MM.1S (cell line): ENCODE measurements around the gene OVCH1.

Source experiments
- DNase-seq: peaks from one replicate; pipeline ENCODE4 v3.0.0-alpha.2; 2015
- H2AFZ ChIP-seq: fragments of 300-600 bp; sonication (generic); 2 replicates; pipeline ENCODE4 v1.6.0; 2016; ENCODE audit warnings: antibody characterized with exemption, low read length
- H3F3A ChIP-seq: fragments of 300-600 bp; sonication (generic); 2 replicates; pipeline ENCODE4 v1.6.1; 2016; ENCODE audit warnings: mild to moderate bottlenecking, antibody characterized with exemption, low read length, moderate library complexity, mixed read lengths; ENCODE audit not compliant: insufficient read depth
- H3K27ac ChIP-seq: fragments of 300-600 bp; sonication (generic); 2 replicates; pipeline ENCODE4 v1.5.1; 2016; ENCODE audit warnings: mild to moderate bottlenecking, low read length
- H3K27me3 ChIP-seq: fragments of 300-600 bp; sonication (generic); replicated peaks from 2 replicates; pipeline ENCODE4 v1.6.0; 2016; ENCODE audit warnings: low read length; ENCODE audit not compliant: insufficient read depth
- H3K36me3 ChIP-seq: fragments of 300-600 bp; sonication (generic); replicated peaks from 2 replicates; pipeline ENCODE4 v1.6.1; 2016; ENCODE audit warnings: mild to moderate bottlenecking, low read length, mixed read lengths; ENCODE audit not compliant: insufficient read depth
- H3K4me1 ChIP-seq: fragments of 300-600 bp; sonication (generic); 2 replicates; pipeline ENCODE4 v1.6.1; 2016; ENCODE audit warnings: low read length, mixed read lengths
- H3K4me2 ChIP-seq: fragments of 300-600 bp; sonication (generic); 2 replicates; pipeline ENCODE4 v1.6.0; 2016; ENCODE audit warnings: low read depth, low read length
- H3K4me3 ChIP-seq: fragments of 300-600 bp; sonication (generic); 2 replicates; pipeline ENCODE4 v1.5.1; 2016; ENCODE audit warnings: low read length, mixed read lengths
- H3K79me2 ChIP-seq: fragments of 300-600 bp; sonication (generic); 2 replicates; pipeline ENCODE4 v1.6.1; 2016; ENCODE audit warnings: mixed run types, low read length, mixed read lengths
- H3K9ac ChIP-seq: fragments of 300-600 bp; sonication (generic); 2 replicates; pipeline ENCODE4 v1.6.1; 2016; ENCODE audit warnings: low read length, mixed read lengths
- H3K9me2 ChIP-seq: fragments of 300-600 bp; sonication (generic); replicated peaks from 2 replicates; pipeline ENCODE4 v1.6.1; 2016; ENCODE audit warnings: mild to moderate bottlenecking, low read length, mixed read lengths; ENCODE audit not compliant: insufficient read depth
- H3K9me3 ChIP-seq: fragments of 300-600 bp; sonication (generic); replicated peaks from 2 replicates; pipeline ENCODE4 v1.6.1; 2016; ENCODE audit warnings: mild to moderate bottlenecking, low read length, mixed read lengths; ENCODE audit not compliant: insufficient read depth
- H4K20me1 ChIP-seq: fragments of 300-600 bp; sonication (generic); 2 replicates; pipeline ENCODE4 v1.6.1; 2016; ENCODE audit warnings: mild to moderate bottlenecking, low read length, moderate library complexity, mixed read lengths; ENCODE audit not compliant: insufficient read depth
- CTCF ChIP-seq: fragments of 300-600 bp; sonication (generic); IDR thresholded peaks from 2 replicates; pipeline ENCODE4 v1.5.1; 2016; ENCODE audit warnings: antibody characterized with exemption, low read length, mixed read lengths
- EZH2 ChIP-seq: fragments of 300-600 bp; sonication (generic); optimal IDR thresholded peaks from 2 replicates; pipeline ENCODE3; 2017; ENCODE audit warnings: low read depth, mild to moderate bottlenecking, antibody characterized with exemption, low read length, mixed read lengths
- EZH2phosphoT487 ChIP-seq: fragments of 300-600 bp; sonication (generic); IDR thresholded peaks from 2 replicates; pipeline ENCODE4 v1.6.1; 2018; ENCODE audit warnings: antibody characterized with exemption, low read length

The OVCH1 gene

GRCh38 chr12:29531471-29531870, 34.0 kb upstream of the OVCH1 start:
- Histone ChIP-seq H2AFZ (no peak overlapping the region), H3K36me3 (no peaks in the 10 kb centered on the region), H3K79me2 (no peaks in the 10 kb centered on the region), H3F3A (no peaks in the 10 kb centered on the region), H3K4me2 (no peak overlapping the region), H3K9ac (no peak overlapping the region), H3K4me3 (no peak overlapping the region), H3K9me3 (no peaks in the 10 kb centered on the region), H3K9me2 (no peaks in the 10 kb centered on the region), H4K20me1 (no peaks in the 10 kb centered on the region), H3K4me1 (peaks cover 6% of the 10 kb centered on the region), H3K27me3 (no peaks in the 10 kb centered on the region), H3K27ac (no peak overlapping the region)
- DNase-seq, result no peak
- TF ChIP-seq EZH2, result no peak
- TF ChIP-seq CTCF, result no peak

- no peak overlapping the region for H3K4me3 ChIP-seq
- no peaks in the 10 kb centered on the region for H3F3A ChIP-seq
- TF ChIP-seq CTCF (no peak), EZH2phosphoT487 (no peak), EZH2 (no peak)
- H3K9me2 ChIP-seq, result no peaks in the 10 kb centered on the region
- H3K4me2 ChIP-seq, result no peak overlapping the region
- H3K27ac ChIP-seq, result no peak overlapping the region
- no peaks in the 10 kb centered on the region for H3K79me2 ChIP-seq
- no peaks in the 10 kb centered on the region for H4K20me1 ChIP-seq
- DNase-seq, result no peak
- H2AFZ ChIP-seq, result no peak overlapping the region
- H3K27me3 ChIP-seq, result no peaks in the 10 kb centered on the region
- no peaks in the 10 kb centered on the region for H3K36me3 ChIP-seq
- H3K9me3 ChIP-seq, result no peaks in the 10 kb centered on the region
- peaks cover 6% of the 10 kb centered on the region for H3K4me1 ChIP-seq
- H3K9ac ChIP-seq, result no peak overlapping the region
Measured at GRCh38 chr12:29530436-29530835, 33.0 kb upstream of the OVCH1 start.

GRCh38 chr12:29528161-29528560, 30.7 kb upstream of the OVCH1 start:
- Histone ChIP-seq H3K27me3 (no peaks in the 10 kb centered on the region), H3K36me3 (no peaks in the 10 kb centered on the region), H3K27ac (no peak overlapping the region), H3K4me1 (no peaks in the 10 kb centered on the region), H3K4me2 (no peak overlapping the region), H3K9me2 (no peaks in the 10 kb centered on the region), H3F3A (no peaks in the 10 kb centered on the region), H4K20me1 (no peaks in the 10 kb centered on the region), H3K4me3 (no peak overlapping the region), H3K9ac (no peak overlapping the region), H2AFZ (no peak overlapping the region), H3K9me3 (no peaks in the 10 kb centered on the region), H3K79me2 (no peaks in the 10 kb centered on the region)
- DNase-seq, result no peak
- TF ChIP-seq EZH2phosphoT487 (no peak), EZH2 (no peak), CTCF (no peak)

GRCh38 chr12:29521951-29522350, 24.5 kb upstream of the OVCH1 start:
- H3K27me3 ChIP-seq, result no peaks in the 10 kb centered on the region
- H4K20me1 ChIP-seq, result no peaks in the 10 kb centered on the region
- H3K9me3 ChIP-seq, result no peaks in the 10 kb centered on the region
- H3K27ac ChIP-seq, result no peak overlapping the region
- no peak overlapping the region for H3K4me3 ChIP-seq
- H3K79me2 ChIP-seq, result no peaks in the 10 kb centered on the region
- no peak for DNase-seq
- no peak overlapping the region for H3K4me2 ChIP-seq
- TF ChIP-seq CTCF (no peak), EZH2 (no peak), EZH2phosphoT487 (no peak)
- H3K9ac ChIP-seq, result no peak overlapping the region
- no peaks in the 10 kb centered on the region for H3K36me3 ChIP-seq
- peaks cover 5% of the 10 kb centered on the region for H3K4me1 ChIP-seq
- no peaks in the 10 kb centered on the region for H3K9me2 ChIP-seq
- no peak overlapping the region for H2AFZ ChIP-seq
- 0 out of 2 replicates have a peak, but pooled peaks cover under 1% of the 10 kb centered on the region for H3F3A ChIP-seq
